ENCODE measurements around the gene TRIM33. TPM values are rescaled to one million over a fixed set of nuclear protein-coding genes. Genes with fewer than 3 reads are reported as not detected.
"Not testable (repeated sequence)": the region's sequence is repeated elsewhere in the genome, so short reads cannot be mapped to it uniquely, and the experiment has no call there.

The TRIM33 gene
- total RNA-seq, 1 experiment from 2014 or later, result 44.5 TPM

DNA sequence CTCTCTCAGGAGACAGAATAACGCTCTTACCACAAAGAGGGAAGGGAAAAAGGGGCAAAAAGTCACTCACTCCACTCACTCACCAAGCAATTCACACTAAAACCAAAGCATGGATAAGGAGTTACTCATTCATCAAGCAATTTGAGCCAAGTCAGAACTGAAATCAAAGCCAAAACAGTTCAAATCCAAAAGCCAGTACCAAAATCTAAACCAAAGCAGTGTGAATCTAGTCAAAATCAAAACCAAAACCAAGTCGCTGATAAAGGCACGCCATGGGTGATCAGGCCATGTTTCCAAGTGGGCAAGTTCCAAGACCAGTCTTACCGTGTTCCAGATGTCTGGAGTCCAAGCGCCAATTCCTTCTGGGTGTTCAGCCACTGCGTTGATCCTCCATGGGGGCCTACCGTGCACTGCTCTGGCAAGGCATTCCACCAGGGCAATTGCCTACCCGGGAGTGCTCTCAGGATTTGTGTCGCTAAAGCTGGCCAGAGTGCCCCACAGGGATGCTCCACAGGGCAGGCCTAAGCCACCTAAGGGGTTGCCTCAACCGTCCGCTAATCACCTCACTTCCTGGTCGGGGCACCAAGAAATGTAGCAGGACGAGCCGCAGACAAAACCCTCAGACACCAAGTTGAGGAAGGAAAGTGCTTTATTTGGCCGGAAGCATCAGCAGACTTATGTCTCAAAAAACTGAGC is 142.3 kb downstream of the TRIM33 start:
- no peak overlapping the region for H3K27ac Mint-ChIP-seq
- CTCF ChIA-PET, result no interaction called here
- H3K4me1 Mint-ChIP-seq, result peaks cover 26% of the 10 kb centered on the region
- TF ChIP-seq, protein P1, sequence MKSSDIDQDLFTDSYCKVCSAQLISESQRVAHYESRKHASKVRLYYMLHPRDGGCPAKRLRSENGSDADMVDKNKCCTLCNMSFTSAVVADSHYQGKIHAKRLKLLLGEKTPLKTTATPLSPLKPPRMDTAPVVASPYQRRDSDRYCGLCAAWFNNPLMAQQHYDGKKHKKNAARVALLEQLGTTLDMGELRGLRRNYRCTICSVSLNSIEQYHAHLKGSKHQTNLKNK (CRISPR knock-in tag; IDR thresholded peaks at IDR 0.05), result no peak
- TF ChIP-seq ZNF219 (CRISPR knock-in tag; IDR thresholded peaks at IDR 0.05; ENCODE audit: borderline replicate concordance) (no peak), ZBTB21 (CRISPR knock-in tag; IDR thresholded peaks at IDR 0.05; ENCODE audit: borderline replicate concordance) (no peak), IRF2 (CRISPR knock-in tag; IDR thresholded peaks at IDR 0.05; ENCODE audit: borderline replicate concordance, low read depth) (no peak), TEAD4 (CRISPR knock-in tag; IDR thresholded peaks at IDR 0.05) (no peak), SMAD3 (CRISPR knock-in tag; IDR thresholded peaks at IDR 0.05; ENCODE audit: borderline replicate concordance) (no peak), ETV6 (CRISPR knock-in tag; IDR thresholded peaks at IDR 0.05) (no peak), FOXJ3 (CRISPR knock-in tag; IDR thresholded peaks at IDR 0.05; ENCODE audit: borderline replicate concordance) (no peak), NR3C1 (CRISPR knock-in tag; conservative IDR thresholded peaks at IDR 0.05; ENCODE audit: low read depth) (no peak), ELF4 (CRISPR knock-in tag; IDR thresholded peaks at IDR 0.05; ENCODE audit: low read depth) (no peak), FOXK1 (CRISPR knock-in tag; IDR thresholded peaks at IDR 0.05) (no peak), ZNF671 (CRISPR knock-in tag; IDR thresholded peaks at IDR 0.05) (no peak)
- TF ChIP-seq, protein P2, sequence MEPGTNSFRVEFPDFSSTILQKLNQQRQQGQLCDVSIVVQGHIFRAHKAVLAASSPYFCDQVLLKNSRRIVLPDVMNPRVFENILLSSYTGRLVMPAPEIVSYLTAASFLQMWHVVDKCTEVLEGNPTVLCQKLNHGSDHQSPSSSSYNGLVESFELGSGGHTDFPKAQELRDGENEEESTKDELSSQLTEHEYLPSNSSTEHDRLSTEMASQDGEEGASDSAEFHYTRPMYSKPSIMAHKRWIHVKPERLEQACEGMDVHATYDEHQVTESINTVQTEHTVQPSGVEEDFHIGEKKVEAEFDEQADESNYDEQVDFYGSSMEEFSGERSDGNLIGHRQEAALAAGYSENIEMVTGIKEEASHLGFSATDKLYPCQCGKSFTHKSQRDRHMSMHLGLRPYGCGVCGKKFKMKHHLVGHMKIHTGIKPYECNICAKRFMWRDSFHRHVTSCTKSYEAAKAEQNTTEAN (CRISPR knock-in tag; IDR thresholded peaks at IDR 0.05), result no peak
- TF ChIP-seq, protein P3, sequence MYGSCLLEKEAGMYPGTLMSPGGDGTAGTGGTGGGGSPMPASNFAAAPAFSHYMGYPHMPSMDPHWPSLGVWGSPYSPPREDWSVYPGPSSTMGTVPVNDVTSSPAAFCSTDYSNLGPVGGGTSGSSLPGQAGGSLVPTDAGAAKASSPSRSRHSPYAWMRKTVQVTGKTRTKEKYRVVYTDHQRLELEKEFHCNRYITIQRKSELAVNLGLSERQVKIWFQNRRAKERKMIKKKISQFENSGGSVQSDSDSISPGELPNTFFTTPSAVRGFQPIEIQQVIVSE (CRISPR knock-in tag; IDR thresholded peaks at IDR 0.05; ENCODE audit: borderline replicate concordance), result no peak
- TF ChIP-seq, protein P4, sequence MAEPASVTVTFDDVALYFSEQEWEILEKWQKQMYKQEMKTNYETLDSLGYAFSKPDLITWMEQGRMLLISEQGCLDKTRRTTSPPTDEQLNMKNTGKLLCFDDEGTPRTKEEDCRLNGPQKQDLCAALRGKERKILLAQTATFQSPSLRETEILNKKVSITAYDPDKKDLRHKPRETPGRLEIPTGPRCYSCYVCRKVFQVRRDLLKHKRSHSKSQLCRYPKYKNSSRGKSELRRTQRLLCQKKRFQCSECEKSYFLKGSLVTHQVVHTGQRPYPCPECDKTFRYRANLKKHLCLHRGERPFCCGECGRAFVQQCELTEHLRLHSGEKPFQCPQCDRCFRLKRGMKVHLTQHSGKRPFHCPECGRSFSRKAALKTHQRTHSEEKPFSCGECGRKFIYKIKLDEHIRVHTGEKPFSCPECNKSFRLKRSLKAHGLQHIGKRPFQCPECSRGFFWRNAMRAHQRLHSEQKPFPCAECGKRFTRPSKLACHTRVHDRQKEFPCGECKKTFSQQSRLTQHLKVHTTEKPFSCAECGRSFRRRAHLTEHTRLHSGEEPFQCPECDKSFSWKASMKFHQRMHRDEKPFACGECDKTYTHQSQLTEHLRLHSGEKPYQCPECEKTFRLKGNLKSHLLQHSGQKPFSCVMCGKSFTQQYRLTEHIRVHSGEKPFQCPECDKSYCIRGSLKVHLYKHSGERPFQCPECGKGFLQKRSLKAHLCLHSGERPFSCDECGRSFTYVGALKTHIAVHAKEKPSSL (CRISPR knock-in tag; conservative IDR thresholded peaks at IDR 0.05), result no peak
- no peaks in the 10 kb centered on the region; the same call in 1 of the 2 replicates for H3K27me3 Mint-ChIP-seq (ENCODE audit: low read depth)
- peaks cover 15% of the 10 kb centered on the region for H3K36me3 Mint-ChIP-seq
- H3K9me3 Mint-ChIP-seq, result peaks cover 31% of the 10 kb centered on the region
- no peak for ATAC-seq
- no peak overlapping the region for H3K4me3 Mint-ChIP-seq
- no peak for DNase-seq (ENCODE audit: low spot score)
- POLR2A ChIA-PET, result no interaction called here

DNA sequence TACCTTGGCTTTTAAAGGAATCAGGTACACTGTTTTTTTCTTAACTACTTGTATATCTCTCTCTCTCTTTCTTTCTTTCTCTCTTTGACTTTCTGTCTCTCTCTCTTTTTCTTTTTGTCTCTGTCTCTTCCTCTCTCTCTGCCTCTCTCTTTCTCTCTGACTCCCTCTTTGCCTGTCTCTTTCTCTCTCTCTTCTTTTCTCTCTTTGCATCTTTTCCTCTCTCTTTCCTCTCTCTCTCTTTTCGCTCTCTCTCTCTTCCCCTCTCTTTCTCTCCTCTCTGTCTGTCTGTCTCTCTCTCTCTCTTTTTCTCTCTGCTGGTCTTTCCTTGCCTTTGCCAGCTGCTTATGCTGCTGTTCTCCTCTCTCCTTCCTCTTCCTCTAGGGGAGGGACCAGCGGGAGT is 143.2 kb downstream of the TRIM33 start:
- Mint-ChIP-seq H3K27ac (no peak overlapping the region), H3K4me1 (peaks cover 26% of the 10 kb centered on the region), H3K9me3 (peaks cover 37% of the 10 kb centered on the region), H3K4me3 (no peak overlapping the region), H3K36me3 (peaks cover 18% of the 10 kb centered on the region), H3K27me3 (ENCODE audit: low read depth) (no peaks in the 10 kb centered on the region; the same call in 1 of the 2 replicates)
- ChIA-PET POLR2A (no interaction called here), CTCF (no interaction called here)
- no peak for ATAC-seq
- TF ChIP-seq, protein P5, sequence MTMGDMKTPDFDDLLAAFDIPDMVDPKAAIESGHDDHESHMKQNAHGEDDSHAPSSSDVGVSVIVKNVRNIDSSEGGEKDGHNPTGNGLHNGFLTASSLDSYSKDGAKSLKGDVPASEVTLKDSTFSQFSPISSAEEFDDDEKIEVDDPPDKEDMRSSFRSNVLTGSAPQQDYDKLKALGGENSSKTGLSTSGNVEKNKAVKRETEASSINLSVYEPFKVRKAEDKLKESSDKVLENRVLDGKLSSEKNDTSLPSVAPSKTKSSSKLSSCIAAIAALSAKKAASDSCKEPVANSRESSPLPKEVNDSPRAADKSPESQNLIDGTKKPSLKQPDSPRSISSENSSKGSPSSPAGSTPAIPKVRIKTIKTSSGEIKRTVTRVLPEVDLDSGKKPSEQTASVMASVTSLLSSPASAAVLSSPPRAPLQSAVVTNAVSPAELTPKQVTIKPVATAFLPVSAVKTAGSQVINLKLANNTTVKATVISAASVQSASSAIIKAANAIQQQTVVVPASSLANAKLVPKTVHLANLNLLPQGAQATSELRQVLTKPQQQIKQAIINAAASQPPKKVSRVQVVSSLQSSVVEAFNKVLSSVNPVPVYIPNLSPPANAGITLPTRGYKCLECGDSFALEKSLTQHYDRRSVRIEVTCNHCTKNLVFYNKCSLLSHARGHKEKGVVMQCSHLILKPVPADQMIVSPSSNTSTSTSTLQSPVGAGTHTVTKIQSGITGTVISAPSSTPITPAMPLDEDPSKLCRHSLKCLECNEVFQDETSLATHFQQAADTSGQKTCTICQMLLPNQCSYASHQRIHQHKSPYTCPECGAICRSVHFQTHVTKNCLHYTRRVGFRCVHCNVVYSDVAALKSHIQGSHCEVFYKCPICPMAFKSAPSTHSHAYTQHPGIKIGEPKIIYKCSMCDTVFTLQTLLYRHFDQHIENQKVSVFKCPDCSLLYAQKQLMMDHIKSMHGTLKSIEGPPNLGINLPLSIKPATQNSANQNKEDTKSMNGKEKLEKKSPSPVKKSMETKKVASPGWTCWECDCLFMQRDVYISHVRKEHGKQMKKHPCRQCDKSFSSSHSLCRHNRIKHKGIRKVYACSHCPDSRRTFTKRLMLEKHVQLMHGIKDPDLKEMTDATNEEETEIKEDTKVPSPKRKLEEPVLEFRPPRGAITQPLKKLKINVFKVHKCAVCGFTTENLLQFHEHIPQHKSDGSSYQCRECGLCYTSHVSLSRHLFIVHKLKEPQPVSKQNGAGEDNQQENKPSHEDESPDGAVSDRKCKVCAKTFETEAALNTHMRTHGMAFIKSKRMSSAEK (CRISPR knock-in tag; IDR thresholded peaks at IDR 0.05; ENCODE audit: borderline replicate concordance), result no peak
- TF ChIP-seq, protein P6, sequence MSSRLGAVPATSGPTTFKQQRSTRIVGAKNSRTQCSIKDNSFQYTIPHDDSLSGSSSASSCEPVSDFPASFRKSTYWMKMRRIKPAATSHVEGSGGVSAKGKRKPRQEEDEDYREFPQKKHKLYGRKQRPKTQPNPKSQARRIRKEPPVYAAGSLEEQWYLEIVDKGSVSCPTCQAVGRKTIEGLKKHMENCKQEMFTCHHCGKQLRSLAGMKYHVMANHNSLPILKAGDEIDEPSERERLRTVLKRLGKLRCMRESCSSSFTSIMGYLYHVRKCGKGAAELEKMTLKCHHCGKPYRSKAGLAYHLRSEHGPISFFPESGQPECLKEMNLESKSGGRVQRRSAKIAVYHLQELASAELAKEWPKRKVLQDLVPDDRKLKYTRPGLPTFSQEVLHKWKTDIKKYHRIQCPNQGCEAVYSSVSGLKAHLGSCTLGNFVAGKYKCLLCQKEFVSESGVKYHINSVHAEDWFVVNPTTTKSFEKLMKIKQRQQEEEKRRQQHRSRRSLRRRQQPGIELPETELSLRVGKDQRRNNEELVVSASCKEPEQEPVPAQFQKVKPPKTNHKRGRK (CRISPR knock-in tag; IDR thresholded peaks at IDR 0.05; ENCODE audit: borderline replicate concordance), result 0 out of 2 replicates have a peak, but pooled peaks have one; percentile 31
- DNase-seq (ENCODE audit: low spot score), result no peak

DNA sequence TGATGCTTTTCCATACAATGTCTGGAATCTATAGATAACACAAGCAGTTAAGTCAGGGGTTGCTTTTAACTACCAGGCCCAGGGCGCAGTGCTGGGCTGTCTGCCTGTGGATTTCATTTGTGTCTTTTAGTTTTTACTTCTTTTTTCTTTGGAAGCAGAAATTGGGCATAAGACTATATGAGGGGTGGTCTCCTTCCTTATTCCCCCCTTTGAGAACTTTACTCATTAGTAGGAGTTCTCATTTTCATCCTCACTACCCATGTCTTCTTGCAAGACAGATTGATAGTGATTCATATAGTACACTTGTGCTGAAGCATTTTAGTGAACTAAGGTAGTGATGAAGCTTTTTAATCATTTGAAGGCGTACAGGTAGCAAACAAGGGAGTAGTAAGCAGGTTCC is 147.8 kb downstream of the TRIM33 start:
- H3K36me3 Mint-ChIP-seq, result peaks cover 24% of the 10 kb centered on the region
- ATAC-seq; H3K4me1 Mint-ChIP-seq; H3K27ac Mint-ChIP-seq; H3K4me3 Mint-ChIP-seq; DNase-seq (ENCODE audit: low spot score); H3K27me3 Mint-ChIP-seq (ENCODE audit: low read depth); CTCF ChIA-PET; POLR2A ChIA-PET: not testable (repeated sequence)
- peaks cover 39% of the 10 kb centered on the region for H3K9me3 Mint-ChIP-seq
